ENCODE results near the gene TAP2. TPM values are rescaled to one million over a fixed set of nuclear protein-coding genes. Genes with fewer than 3 reads are reported as not detected.
"Not testable (repeated sequence)": the region's sequence is repeated elsewhere in the genome, so short reads cannot be mapped to it uniquely, and the experiment has no call there.

The TAP2 gene
- total and polyA plus RNA-seq, 4 donors: 2.5 to 48.1 (median 26.1) TPM

DNA sequence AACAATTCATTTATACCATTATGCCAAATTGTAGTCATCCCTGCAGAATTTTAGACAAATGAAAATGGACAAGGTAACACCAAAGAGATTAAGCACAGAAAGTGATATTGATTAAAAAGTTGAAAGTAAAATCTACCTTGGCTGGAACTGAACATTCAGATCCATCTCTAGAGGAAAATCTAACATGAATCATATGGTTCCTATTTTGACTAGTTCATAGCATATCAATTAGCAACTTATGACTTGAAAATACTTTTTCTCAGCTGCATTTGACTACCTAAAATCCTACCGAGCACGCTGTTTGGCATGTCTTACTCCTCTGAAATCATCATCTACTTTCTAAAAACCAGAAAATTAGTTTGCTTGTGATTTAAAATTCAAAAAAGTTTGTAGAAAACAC lies 38.1 kb upstream of the TAP2 start:
- H3K36me3 ChIP-seq (ENCODE audit: control insufficient read depth in 1 of 2, insufficient read depth in 2 of 2, low read length in 1 of 2): no peaks in the 10 kb centered on the region
- DNase-seq: no peak
- no peak overlapping the region for H3K27ac ChIP-seq (ENCODE audit: low read depth in 1 of 2, low read length in 2 of 2)
- H3K27me3 ChIP-seq (ENCODE audit: control insufficient read depth in 1 of 2, insufficient read depth in 2 of 2, low read length in 1 of 2): no peaks in the 10 kb centered on the region
- intact Hi-C loops (cut with DNase I): no loop called here
- H3K4me1 ChIP-seq (ENCODE audit: control insufficient read depth in 1 of 2, insufficient read depth in 2 of 2, low read length in 2 of 2): no peaks in the 10 kb centered on the region
- no peak for ATAC-seq (ENCODE audit: low FRiP score)
- no peak overlapping the region for H3K4me3 ChIP-seq (ENCODE audit: low read length in 2 of 2)
- no peaks in the 10 kb centered on the region for H3K9me3 ChIP-seq (ENCODE audit: control insufficient read depth, low read length)
- WGBS, 2 donors: 88 to 92% methylated on average over 2 of the region's 2 CpGs

DNA sequence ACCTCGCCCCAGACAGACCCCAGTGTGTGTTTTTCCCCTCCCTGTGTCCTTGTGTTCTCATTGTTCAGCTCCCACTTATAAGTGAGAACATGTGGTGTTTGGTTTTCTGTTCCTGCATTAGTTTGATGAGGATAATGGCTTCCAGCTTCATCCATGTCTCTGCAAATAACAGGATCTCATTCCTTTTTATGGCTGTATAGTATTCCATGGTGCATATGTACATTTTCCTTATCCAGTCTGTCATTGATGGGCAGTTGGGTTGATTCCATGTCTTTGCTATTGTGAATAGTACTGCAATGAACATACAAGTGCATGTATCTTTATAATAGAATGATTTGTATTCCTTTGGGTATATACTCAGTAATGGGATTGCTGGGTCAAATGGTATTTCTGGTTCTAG lies 35.4 kb upstream of the TAP2 start:
- H3K4me1 ChIP-seq (ENCODE audit: control insufficient read depth in 1 of 2, insufficient read depth in 2 of 2, low read length in 2 of 2); H3K27ac ChIP-seq (ENCODE audit: low read depth in 1 of 2, low read length in 2 of 2); DNase-seq; intact Hi-C loops (cut with DNase I); H3K4me3 ChIP-seq (ENCODE audit: low read length in 2 of 2); H3K36me3 ChIP-seq (ENCODE audit: control insufficient read depth in 1 of 2, insufficient read depth in 2 of 2, low read length in 1 of 2); H3K9me3 ChIP-seq (ENCODE audit: control insufficient read depth, low read length); H3K27me3 ChIP-seq (ENCODE audit: control insufficient read depth in 1 of 2, insufficient read depth in 2 of 2, low read length in 1 of 2); ATAC-seq (ENCODE audit: low FRiP score): not testable (repeated sequence)
- WGBS, 2 donors: 0 to 25% methylated on average over 1 of the region's 1 CpG

DNA sequence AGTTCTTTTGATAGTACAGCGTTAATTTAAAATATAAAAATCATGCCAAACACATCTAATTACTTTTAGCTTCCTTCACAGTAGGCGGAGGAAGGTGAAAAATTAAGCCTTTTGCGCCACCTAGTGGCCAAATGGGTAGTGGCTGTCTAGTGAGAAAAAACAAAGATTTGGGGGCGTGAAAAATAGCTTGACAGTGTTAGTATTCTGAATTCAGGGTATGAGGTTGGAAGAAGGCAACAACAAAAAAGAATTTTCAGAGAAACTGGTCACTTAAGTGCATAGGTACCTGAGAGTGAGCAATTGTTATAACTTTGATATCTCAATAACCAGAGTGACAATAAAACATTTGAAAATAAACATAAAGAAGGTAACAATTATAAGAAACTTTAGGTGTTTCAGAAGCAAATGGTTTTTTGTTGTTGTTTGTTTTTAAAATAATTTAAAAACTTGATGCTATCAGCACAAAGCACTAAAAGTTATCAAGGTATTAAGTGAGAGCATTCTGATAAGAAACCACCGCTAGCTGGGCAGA lies 29.8 kb upstream of the TAP2 start:
- Histone ChIP-seq H3K27ac (ENCODE audit: low read depth in 1 of 2, low read length in 2 of 2) (no peak overlapping the region), H3K27me3 (ENCODE audit: control insufficient read depth in 1 of 2, insufficient read depth in 2 of 2, low read length in 1 of 2) (no peaks in the 10 kb centered on the region), H3K4me3 (ENCODE audit: low read length in 2 of 2) (no peak overlapping the region), H3K4me1 (ENCODE audit: control insufficient read depth in 1 of 2, insufficient read depth in 2 of 2, low read length in 2 of 2) (no peaks in the 10 kb centered on the region), H3K9me3 (ENCODE audit: control insufficient read depth, low read length) (no peaks in the 10 kb centered on the region), H3K36me3 (ENCODE audit: control insufficient read depth in 1 of 2, insufficient read depth in 2 of 2, low read length in 1 of 2) (no peaks in the 10 kb centered on the region)
- intact Hi-C loops (cut with DNase I): loop anchor here (1.0 to 5.0 kb wide), 3 partner anchors 30 to 41 kb away; partner anchors contain the start of gene TAP2 (in 1 of the 2)
- WGBS, 2 donors: 11 to 19% methylated on average over 5 of the region's 5 CpGs
- ATAC-seq (ENCODE audit: low FRiP score) (peak; percentile 84), DNase-seq (peak; percentile 86 to 92)

DNA sequence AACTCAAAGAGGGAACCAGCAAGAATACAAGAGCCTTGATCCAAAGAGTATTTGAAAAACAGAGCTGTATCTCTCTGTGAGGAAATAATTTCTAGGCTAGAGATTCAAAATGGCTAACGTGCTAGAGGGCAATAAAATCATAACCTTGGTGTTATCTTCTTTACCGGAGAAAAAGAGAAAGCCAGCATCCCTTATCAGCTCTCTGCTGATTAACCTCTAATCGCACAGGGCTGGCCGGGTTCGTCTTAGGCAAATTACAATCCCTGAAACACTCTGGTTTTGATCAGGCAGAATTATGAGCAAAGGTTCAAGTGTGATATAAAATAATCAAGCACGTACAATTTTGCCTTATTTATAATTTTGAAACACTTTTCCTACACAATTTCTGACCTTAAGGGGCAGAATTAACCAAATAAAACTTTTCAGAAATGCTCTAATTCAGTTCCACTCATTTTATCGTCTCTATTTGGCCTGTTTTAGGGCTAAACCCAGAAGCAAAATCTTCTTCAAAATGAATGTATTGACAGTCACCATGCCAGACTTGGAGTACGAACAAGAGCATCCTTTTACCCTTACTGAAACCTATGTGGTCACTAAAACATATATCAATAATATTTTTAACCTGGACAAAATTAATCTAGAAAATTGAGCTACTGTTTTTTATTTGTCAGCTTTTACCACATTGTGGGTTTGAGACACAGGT lies 29.2 kb upstream of the TAP2 start:
- H3K27me3 ChIP-seq (ENCODE audit: control insufficient read depth in 1 of 2, insufficient read depth in 2 of 2, low read length in 1 of 2): no peaks in the 10 kb centered on the region
- no peak overlapping the region for H3K4me3 ChIP-seq (ENCODE audit: low read length in 2 of 2)
- intact Hi-C loops (cut with DNase I): loop anchor here (1.0 to 5.0 kb wide), 3 partner anchors 29 to 40 kb away; partner anchors contain the start of gene TAP2 (in 1 of the 2)
- no peaks in the 10 kb centered on the region for H3K4me1 ChIP-seq (ENCODE audit: control insufficient read depth in 1 of 2, insufficient read depth in 2 of 2, low read length in 2 of 2)
- WGBS, 2 donors: 51 to 53% methylated on average over 8 of the region's 8 CpGs
- H3K27ac ChIP-seq (ENCODE audit: low read depth in 1 of 2, low read length in 2 of 2): no peak overlapping the region
- DNase-seq (no peak), ATAC-seq (ENCODE audit: low FRiP score) (no peak)
- H3K36me3 ChIP-seq (ENCODE audit: control insufficient read depth in 1 of 2, insufficient read depth in 2 of 2, low read length in 1 of 2): no peaks in the 10 kb centered on the region
- H3K9me3 ChIP-seq (ENCODE audit: control insufficient read depth, low read length): no peaks in the 10 kb centered on the region

DNA sequence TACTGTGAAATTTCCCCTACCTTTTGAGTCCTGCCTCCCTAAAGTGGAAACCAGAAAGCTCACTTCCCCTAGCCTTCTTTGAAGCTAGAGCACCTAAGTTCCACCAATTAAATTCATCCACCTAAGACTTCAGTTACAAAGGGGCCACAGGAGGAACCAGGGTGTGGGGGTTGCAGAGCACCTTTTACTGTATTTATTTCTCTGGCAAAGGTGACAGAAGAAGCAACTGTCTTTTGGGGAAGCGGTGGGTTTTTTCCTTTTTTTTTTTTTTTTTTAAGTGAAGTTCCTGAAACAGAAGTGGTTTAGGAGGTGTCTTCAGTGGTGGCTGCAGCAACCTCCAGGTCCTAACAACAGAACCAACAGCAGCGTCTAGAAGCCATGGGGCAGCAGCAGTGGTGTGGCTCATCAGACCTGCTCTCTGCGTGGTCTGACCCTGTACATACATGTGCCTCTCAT lies 28.5 kb upstream of the TAP2 start:
- no peaks in the 10 kb centered on the region for H3K27me3 ChIP-seq (ENCODE audit: control insufficient read depth in 1 of 2, insufficient read depth in 2 of 2, low read length in 1 of 2)
- H3K9me3 ChIP-seq (ENCODE audit: control insufficient read depth, low read length): no peaks in the 10 kb centered on the region
- no peaks in the 10 kb centered on the region for H3K36me3 ChIP-seq (ENCODE audit: control insufficient read depth in 1 of 2, insufficient read depth in 2 of 2, low read length in 1 of 2)
- ATAC-seq (ENCODE audit: low FRiP score): no peak
- no peak for DNase-seq
- H3K4me1 ChIP-seq (ENCODE audit: control insufficient read depth in 1 of 2, insufficient read depth in 2 of 2, low read length in 2 of 2): no peaks in the 10 kb centered on the region
- no peak overlapping the region for H3K27ac ChIP-seq (ENCODE audit: low read depth in 1 of 2, low read length in 2 of 2)
- intact Hi-C loops (cut with DNase I): loop anchor here (5.0 kb wide), 2 partner anchors 35 to 40 kb away; no protein-coding TSS in a partner anchor
- no peak overlapping the region for H3K4me3 ChIP-seq (ENCODE audit: low read length in 2 of 2)
- WGBS, 2 donors: 63 to 76% methylated on average over 3 of the region's 3 CpGs

DNA sequence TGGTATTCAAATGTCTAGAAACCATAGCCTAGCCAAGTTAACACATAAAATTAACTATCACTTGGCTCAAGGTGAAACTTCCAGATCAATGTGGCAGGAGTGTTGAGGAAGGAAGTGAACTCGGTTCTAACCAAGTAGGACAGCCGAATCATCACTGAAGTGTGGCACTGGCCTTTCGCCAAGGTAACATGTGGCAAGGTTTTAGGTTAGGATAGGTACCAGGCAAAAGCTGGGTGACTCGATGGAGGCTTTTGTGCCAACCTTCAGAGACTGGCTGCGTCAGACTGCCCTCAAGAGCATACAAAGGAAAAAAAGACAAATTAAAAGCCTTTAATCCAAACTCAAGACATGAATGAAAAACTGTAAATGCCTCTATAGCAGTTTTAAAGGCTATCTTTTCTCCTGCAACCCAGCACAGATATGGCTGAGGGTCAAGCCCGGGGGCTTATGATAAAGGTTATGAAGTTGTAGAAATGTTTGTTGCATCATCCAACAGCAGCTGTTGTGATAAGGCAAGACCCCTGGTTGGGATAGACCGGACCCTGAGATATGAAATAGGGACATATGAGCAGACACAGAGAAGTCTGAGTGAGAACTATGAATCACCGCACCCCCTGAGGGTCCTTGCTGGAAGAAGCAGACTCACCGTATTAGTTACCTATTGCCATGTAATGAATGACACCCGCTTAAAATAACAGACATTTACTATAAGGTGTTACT lies 27.3 kb upstream of the TAP2 start:
- H3K9me3 ChIP-seq (ENCODE audit: control insufficient read depth, low read length): no peaks in the 10 kb centered on the region
- ATAC-seq (ENCODE audit: low FRiP score) (no peak), DNase-seq (no peak)
- no peaks in the 10 kb centered on the region for H3K4me1 ChIP-seq (ENCODE audit: control insufficient read depth in 1 of 2, insufficient read depth in 2 of 2, low read length in 2 of 2)
- H3K27me3 ChIP-seq (ENCODE audit: control insufficient read depth in 1 of 2, insufficient read depth in 2 of 2, low read length in 1 of 2): no peaks in the 10 kb centered on the region
- no peak overlapping the region for H3K4me3 ChIP-seq (ENCODE audit: low read length in 2 of 2)
- no peak overlapping the region for H3K27ac ChIP-seq (ENCODE audit: low read depth in 1 of 2, low read length in 2 of 2)
- H3K36me3 ChIP-seq (ENCODE audit: control insufficient read depth in 1 of 2, insufficient read depth in 2 of 2, low read length in 1 of 2): no peaks in the 10 kb centered on the region
- WGBS, 2 donors: 71 to 72% methylated on average over 10 of the region's 10 CpGs
- intact Hi-C loops (cut with DNase I): loop anchor here (5.0 kb wide), 2 partner anchors 34 to 39 kb away; no protein-coding TSS in a partner anchor

DNA sequence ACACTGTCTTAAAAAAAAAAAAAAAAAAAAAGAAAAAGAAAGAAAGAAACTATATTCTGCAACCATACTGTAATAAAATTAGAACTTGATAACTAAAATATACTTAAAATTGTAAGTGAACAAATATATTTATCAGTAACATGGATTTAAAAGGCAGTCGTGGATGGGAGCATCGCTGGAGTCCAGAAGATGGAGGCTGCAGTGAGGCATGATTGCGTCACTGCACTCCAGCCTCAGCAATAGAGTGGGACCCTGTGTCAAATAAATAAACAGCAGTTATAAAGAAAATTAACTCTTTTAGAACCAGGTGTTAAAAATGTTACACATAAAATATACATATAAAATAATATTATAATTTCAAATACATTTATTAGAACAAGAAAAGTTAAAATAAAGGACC lies 24.2 kb upstream of the TAP2 start:
- WGBS, 2 donors: 83 to 85% methylated on average over 3 of the region's 3 CpGs
- H3K9me3 ChIP-seq (ENCODE audit: control insufficient read depth, low read length): no peaks in the 10 kb centered on the region
- H3K4me3 ChIP-seq (ENCODE audit: low read length in 2 of 2): no peak overlapping the region
- H3K27me3 ChIP-seq (ENCODE audit: control insufficient read depth in 1 of 2, insufficient read depth in 2 of 2, low read length in 1 of 2): no peaks in the 10 kb centered on the region
- no peaks in the 10 kb centered on the region for H3K36me3 ChIP-seq (ENCODE audit: control insufficient read depth in 1 of 2, insufficient read depth in 2 of 2, low read length in 1 of 2)
- no peak for ATAC-seq (ENCODE audit: low FRiP score)
- DNase-seq: no peak
- H3K4me1 ChIP-seq (ENCODE audit: control insufficient read depth in 1 of 2, insufficient read depth in 2 of 2, low read length in 2 of 2): no peaks in the 10 kb centered on the region
- intact Hi-C loops (cut with DNase I): no loop called here
- H3K27ac ChIP-seq (ENCODE audit: low read depth in 1 of 2, low read length in 2 of 2): no peak overlapping the region

DNA sequence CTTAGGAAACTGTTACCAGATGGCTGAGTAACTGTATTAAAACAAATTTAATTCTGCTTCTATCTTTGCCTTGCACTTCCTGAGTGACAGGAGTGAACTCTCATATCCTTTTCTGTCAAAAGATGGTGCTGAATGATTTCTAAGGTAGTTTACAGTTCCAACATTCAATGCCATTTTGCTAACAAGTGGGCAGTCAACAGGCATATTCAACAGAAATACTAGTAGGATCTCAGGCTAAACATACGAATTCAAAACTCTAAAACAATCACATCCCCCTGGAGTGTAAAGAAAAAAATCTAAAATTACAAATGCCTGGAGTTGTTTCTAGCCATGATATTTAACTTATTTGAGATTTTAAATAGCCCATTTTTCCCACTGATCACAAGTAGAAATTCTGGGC lies 22.1 kb upstream of the TAP2 start:
- H3K36me3 ChIP-seq (ENCODE audit: control insufficient read depth in 1 of 2, insufficient read depth in 2 of 2, low read length in 1 of 2): no peaks in the 10 kb centered on the region
- no peak overlapping the region for H3K4me3 ChIP-seq (ENCODE audit: low read length in 2 of 2)
- no peaks in the 10 kb centered on the region for H3K9me3 ChIP-seq (ENCODE audit: control insufficient read depth, low read length)
- H3K27me3 ChIP-seq (ENCODE audit: control insufficient read depth in 1 of 2, insufficient read depth in 2 of 2, low read length in 1 of 2): no peaks in the 10 kb centered on the region
- 60 to 83% methylated on average over 1 of the region's 1 CpG for WGBS, 2 donors
- intact Hi-C loops (cut with DNase I): no loop called here
- no peak for DNase-seq
- no peak for ATAC-seq (ENCODE audit: low FRiP score)
- no peaks in the 10 kb centered on the region for H3K4me1 ChIP-seq (ENCODE audit: control insufficient read depth in 1 of 2, insufficient read depth in 2 of 2, low read length in 2 of 2)
- no peak overlapping the region for H3K27ac ChIP-seq (ENCODE audit: low read depth in 1 of 2, low read length in 2 of 2)
